PC-3 (cell line): ENCODE measurements around the gene PKNOX2. TPM values are rescaled to one million over a fixed set of nuclear protein-coding genes. Genes with fewer than 3 reads are reported as not detected.

Source experiments
- ATAC-seq: fragments of 200-7000 bp; cut with Tn5 transposase; 2 replicates; pipeline ENCODE4 v1.9.1; 2020; ENCODE audit warnings: mild to moderate bottlenecking, moderate library complexity
- BruUV-seq: library from RNA; stranded (reverse); fragments of 400-500 nt; replicated peaks from 2 replicates; lab custom pipeline; 2021; lab: Mats Ljungman, UMichigan
- CTCF ChIA-PET: fragments of 300-600 bp; sonication (Branson Sonifier 250); formaldehyde crosslinking; loops from one replicate; lab custom pipeline; 2022; ENCODE audit warnings: antibody characterized with exemption; lab: Charles Lee
- POLR2A ChIA-PET: fragments of 300-600 bp; sonication (Branson Sonifier 250); formaldehyde crosslinking; loops from one replicate; lab custom pipeline; 2022; ENCODE audit warnings: antibody characterized with exemption; ENCODE audit not compliant: unreplicated experiment; lab: Charles Lee
- DNase-seq: peaks from one replicate; pipeline ENCODE4 v3.0.0-alpha.2; 2015
- H2AFZ ChIP-seq: fragments of 300-600 bp; sonication (generic); 2 replicates; pipeline ENCODE4 v1.6.0; 2016; ENCODE audit warnings: antibody characterized with exemption, low read length
- H3F3A ChIP-seq: fragments of 300-600 bp; sonication (generic); one replicate; pipeline ENCODE4 v1.6.0; 2017; ENCODE audit warnings: antibody characterized with exemption, low read length, control low read depth, mild to moderate bottlenecking; ENCODE audit not compliant: unreplicated experiment
- H3K27ac ChIP-seq: fragments of 300-600 bp; sonication (generic); 2 replicates; pipeline ENCODE4 v1.5.1; 2016; ENCODE audit warnings: mild to moderate bottlenecking, low read length
- H3K27me3 ChIP-seq: fragments of 300-600 bp; sonication (generic); 2 replicates; pipeline ENCODE4 v1.6.1; 2016; ENCODE audit warnings: low read length, mixed read lengths
- H3K36me3 ChIP-seq: fragments of 300-600 bp; sonication (generic); 2 replicates; pipeline ENCODE4 v1.6.1; 2016; ENCODE audit warnings: low read depth, mixed run types, low read length, mixed read lengths
- H3K4me1 ChIP-seq: fragments of 300-600 bp; sonication (generic); 2 replicates; pipeline ENCODE4 v1.5.1; 2016; ENCODE audit warnings: low read length; ENCODE audit not compliant: insufficient read depth
- H3K4me2 ChIP-seq: fragments of 300-600 bp; sonication (generic); 2 replicates; pipeline ENCODE4 v1.6.0; 2016; ENCODE audit warnings: low read length
- H3K4me3 ChIP-seq: fragments of 300-600 bp; sonication (generic); 2 replicates; pipeline ENCODE4 v1.5.1; 2016; ENCODE audit warnings: mild to moderate bottlenecking, low read length, mixed read lengths
- H3K79me2 ChIP-seq: fragments of 300-600 bp; sonication (generic); 2 replicates; pipeline ENCODE4 v1.6.1; 2017; ENCODE audit warnings: low read length, mixed read lengths
- H3K9ac ChIP-seq: fragments of 300-600 bp; sonication (generic); 2 replicates; pipeline ENCODE4 v1.6.0; 2016; ENCODE audit warnings: mild to moderate bottlenecking, low read length
- H3K9me2 ChIP-seq: fragments of 300-600 bp; sonication (generic); replicated peaks from 2 replicates; pipeline ENCODE4 v1.6.1; 2016; ENCODE audit warnings: mixed run types, low read length, mixed read lengths
- H3K9me3 ChIP-seq: fragments of 300-600 bp; sonication (generic); 2 replicates; pipeline ENCODE4 v1.6.1; 2016; ENCODE audit warnings: low read length, mixed read lengths
- H4K20me1 ChIP-seq: fragments of 300-600 bp; sonication (generic); 2 replicates; pipeline ENCODE4 v1.6.1; 2016; ENCODE audit warnings: low read length, mixed read lengths
- EZH2 ChIP-seq: fragments of 300-600 bp; sonication (generic); IDR thresholded peaks from one replicate; pipeline ENCODE4 v1.6.1; 2017; ENCODE audit warnings: antibody characterized with exemption, mild to moderate bottlenecking, low read length; ENCODE audit not compliant: unreplicated experiment
- EZH2phosphoT487 ChIP-seq: fragments of 300-600 bp; sonication (generic); IDR thresholded peaks from 2 replicates; pipeline ENCODE4 v1.6.1; 2018; ENCODE audit warnings: mild to moderate bottlenecking, antibody characterized with exemption, low read length, borderline replicate concordance
- intact Hi-C: fragments of 100-400 bp; cut with micrococcal nuclease; formaldehyde crosslinking; loops from 2 replicates; pipeline ENCODE4 v1.9.0; 2023
- total RNA-seq: library from RNA; depleted of rRNA; stranded (reverse); fragments of >200 nt; gene quantifications from 2 replicates; pipeline ENCODE4 v1.2.3, GENCODE V29; 2014
- TF ChIP-seq, protein P1 (sequence below): fragments of 300-600 bp; sonication (generic); conservative IDR thresholded peaks from 2 replicates; pipeline ENCODE4 v1.5.1; 2017; ENCODE audit warnings: antibody characterized with exemption, low read depth, mild to moderate bottlenecking, low read length

The PKNOX2 gene
- total RNA-seq, 1 experiment from 2014 or later = not detected

DNA sequence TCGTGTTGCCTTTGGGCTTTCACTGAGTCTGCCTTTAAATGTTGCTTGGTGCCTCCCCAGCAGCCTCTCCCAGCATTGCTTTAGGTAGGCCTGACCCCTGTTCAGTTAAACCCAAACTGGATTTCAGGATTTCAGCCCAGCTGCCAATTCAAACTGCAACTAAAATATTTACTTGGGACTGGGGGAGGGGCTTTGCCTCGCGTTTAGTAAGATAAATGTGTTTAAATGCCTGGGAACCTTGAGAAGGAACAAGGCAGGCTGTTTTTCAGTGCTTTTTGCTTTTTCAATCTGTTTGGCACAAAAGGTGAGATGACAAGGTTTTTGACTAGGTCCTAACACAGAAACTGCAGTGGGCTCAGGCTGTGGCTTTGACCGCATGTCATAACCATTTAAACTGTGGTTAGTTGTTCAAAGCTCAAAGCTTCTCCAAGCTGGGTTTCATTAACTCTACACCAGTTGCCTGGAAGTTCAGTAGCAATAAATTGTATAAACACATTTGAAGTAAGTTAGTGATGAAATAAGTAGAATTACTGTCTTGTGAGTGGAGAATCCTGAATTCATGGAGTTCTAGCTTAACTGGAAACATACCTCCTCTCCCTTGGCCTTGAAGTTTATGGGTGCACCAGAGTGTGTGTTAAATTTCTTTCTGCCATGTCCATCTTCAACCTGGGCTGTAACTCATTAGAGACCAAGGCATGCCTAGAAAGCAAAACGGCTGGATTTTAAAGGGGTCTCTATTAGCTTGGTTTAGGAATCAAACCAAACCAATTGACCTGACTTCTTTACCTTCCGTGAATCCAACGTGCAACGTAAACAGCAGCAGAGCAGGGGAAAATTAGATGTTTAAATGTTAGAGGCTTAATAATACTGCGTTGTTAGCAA, 3.6 kb downstream of the PKNOX2 start:
- ATAC-seq = no peak
- no peaks in the 10 kb centered on the region for H4K20me1 ChIP-seq
- intact Hi-C loops = loop anchor here (5.0 to 10.0 kb wide), 2 partner anchors 179 to 707 kb away; no protein-coding TSS in a partner anchor

DNA sequence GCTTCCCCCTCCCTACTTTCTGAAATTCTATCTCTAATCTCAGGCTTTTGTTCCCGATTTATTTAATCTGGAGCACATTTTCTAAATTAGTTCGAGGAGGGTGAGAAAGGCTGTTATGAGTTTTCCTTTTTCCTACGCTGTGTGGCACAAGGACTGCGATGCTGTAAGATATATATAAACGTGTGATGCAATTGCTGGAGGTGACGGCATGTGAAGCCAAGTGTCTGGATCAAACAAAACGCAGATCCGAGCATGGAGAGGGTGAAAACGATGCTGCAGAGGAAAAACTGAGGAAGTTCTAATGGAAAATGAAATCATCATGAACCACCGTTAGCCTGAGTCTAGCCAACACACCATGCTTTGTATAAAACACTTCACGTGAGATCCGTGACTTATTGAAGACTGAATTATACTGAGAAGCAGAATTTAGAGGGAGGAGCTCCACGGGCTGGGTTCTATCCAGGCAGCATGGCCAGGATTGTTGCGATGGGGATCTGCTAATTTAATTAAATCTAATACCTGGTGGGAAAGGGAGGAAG, 4.4 kb downstream of the PKNOX2 start:
- no peak overlapping the region for H3K9ac ChIP-seq
- no peaks in the 10 kb centered on the region for H3K79me2 ChIP-seq

More for the DNA sequence above, 3.6 kb downstream of the PKNOX2 start:
- H3K36me3 ChIP-seq = no peaks in the 10 kb centered on the region
- H3K9me2 ChIP-seq = no peaks in the 10 kb centered on the region
- no peak overlapping the region for H2AFZ ChIP-seq
- H3K9me3 ChIP-seq = no peaks in the 10 kb centered on the region
- H3K4me2 ChIP-seq = no peak overlapping the region
- H3K9ac ChIP-seq = no peak overlapping the region
- peaks cover 39% of the 10 kb centered on the region for H3K27me3 ChIP-seq
- CTCF ChIA-PET = no interaction called here
- H3K27ac ChIP-seq = no peak overlapping the region
- no peak for DNase-seq
- no TSS peak for BruUV-seq
- no peaks in the 10 kb centered on the region for H3F3A ChIP-seq
- POLR2A ChIA-PET = no interaction called here
- TF ChIP-seq, protein P1, sequence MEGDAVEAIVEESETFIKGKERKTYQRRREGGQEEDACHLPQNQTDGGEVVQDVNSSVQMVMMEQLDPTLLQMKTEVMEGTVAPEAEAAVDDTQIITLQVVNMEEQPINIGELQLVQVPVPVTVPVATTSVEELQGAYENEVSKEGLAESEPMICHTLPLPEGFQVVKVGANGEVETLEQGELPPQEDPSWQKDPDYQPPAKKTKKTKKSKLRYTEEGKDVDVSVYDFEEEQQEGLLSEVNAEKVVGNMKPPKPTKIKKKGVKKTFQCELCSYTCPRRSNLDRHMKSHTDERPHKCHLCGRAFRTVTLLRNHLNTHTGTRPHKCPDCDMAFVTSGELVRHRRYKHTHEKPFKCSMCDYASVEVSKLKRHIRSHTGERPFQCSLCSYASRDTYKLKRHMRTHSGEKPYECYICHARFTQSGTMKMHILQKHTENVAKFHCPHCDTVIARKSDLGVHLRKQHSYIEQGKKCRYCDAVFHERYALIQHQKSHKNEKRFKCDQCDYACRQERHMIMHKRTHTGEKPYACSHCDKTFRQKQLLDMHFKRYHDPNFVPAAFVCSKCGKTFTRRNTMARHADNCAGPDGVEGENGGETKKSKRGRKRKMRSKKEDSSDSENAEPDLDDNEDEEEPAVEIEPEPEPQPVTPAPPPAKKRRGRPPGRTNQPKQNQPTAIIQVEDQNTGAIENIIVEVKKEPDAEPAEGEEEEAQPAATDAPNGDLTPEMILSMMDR = no peak
- TF ChIP-seq EZH2 = no peak
- no peak overlapping the region for H3K4me3 ChIP-seq
- peaks cover 7% of the 10 kb centered on the region; the same call in 1 of the 2 replicates for H3K4me1 ChIP-seq
- no peaks in the 10 kb centered on the region for H3K79me2 ChIP-seq

More for the DNA sequence above, 4.4 kb downstream of the PKNOX2 start:
- TF ChIP-seq EZH2phosphoT487 = no peak
- TF ChIP-seq EZH2 = no peak
- TF ChIP-seq, protein P1 = no peak
- ATAC-seq (no peak), DNase-seq (no peak)
- POLR2A ChIA-PET = no interaction called here
- Histone ChIP-seq H3K4me1 (peaks cover 7% of the 10 kb centered on the region; the same call in 1 of the 2 replicates), H3K9me3 (no peaks in the 10 kb centered on the region), H3K36me3 (no peaks in the 10 kb centered on the region), H2AFZ (no peak overlapping the region), H3K27me3 (peaks cover 41% of the 10 kb centered on the region), H4K20me1 (no peaks in the 10 kb centered on the region), H3K9me2 (no peaks in the 10 kb centered on the region), H3K4me3 (no peak overlapping the region), H3K4me2 (no peak overlapping the region), H3F3A (no peaks in the 10 kb centered on the region), H3K27ac (no peak overlapping the region)
- CTCF ChIA-PET = no interaction called here
- intact Hi-C loops = loop anchor here (5.0 to 10.0 kb wide), 2 partner anchors 178 to 706 kb away; no protein-coding TSS in a partner anchor
- no TSS peak for BruUV-seq
